Pons (tissue), 1 donor: ENCODE results near the gene UBE2B.

Source experiments
- DNase-seq: peaks from one replicate; pipeline ENCODE4 v3.0.0-alpha.2; 2016; ENCODE audit warnings: low spot score

The UBE2B gene

DNA sequence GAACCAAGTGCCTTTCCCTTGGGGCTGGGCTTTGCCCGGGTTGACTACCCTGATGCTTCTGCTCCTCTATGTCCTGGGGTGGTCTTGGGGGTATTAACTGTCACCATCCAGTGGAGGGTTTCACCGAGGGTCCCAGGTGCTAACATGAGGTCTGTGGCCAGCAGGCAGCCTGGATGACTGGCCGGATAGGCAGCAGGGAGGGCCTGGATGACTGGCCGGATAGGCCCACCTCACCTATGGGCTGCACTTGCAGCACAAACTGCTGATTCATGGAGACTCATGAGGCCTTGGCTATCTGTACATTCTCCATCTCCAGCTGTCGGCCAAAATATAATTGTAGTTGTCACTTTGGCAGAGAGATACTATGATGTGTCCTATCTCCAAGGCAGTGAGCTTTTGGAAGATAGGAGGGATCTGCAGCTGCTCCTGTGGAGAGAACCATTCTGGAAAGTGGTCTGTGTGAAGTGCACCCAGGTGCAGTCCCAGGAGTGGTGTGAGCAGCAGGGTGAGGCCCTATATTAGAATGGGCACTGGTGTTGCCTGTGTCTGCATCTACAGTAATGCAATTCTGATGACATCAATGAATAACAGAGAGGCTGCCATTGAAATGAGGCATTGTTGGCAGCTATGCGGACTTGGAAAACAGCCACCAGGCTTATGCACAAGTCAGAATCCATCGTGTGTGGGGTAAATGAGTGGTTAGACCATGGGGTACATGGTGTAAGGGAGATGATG is 66.6 kb downstream of the UBE2B start:
- peak; percentile 53 for DNase-seq

DNA sequence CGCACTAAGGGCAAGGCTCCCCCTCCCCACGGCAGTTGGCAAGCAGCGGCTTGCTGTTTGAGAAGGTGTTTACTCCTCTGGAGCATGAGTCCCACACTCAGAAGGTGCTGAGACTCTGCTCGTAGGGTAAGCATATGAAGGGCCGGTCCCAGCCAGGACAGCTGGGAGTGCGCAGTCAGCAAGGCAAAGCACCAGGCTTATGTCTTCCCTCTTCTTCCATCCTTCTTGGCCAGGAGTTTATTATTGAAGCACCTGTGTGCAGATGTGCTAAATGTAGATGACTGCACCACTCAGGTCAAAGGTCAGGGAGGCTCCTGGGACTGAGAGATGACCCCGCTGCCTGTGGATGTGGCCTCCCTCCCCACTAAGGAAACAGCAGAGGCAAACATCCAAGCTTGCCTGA is 67.4 kb downstream of the UBE2B start:
- no peak for DNase-seq

DNA sequence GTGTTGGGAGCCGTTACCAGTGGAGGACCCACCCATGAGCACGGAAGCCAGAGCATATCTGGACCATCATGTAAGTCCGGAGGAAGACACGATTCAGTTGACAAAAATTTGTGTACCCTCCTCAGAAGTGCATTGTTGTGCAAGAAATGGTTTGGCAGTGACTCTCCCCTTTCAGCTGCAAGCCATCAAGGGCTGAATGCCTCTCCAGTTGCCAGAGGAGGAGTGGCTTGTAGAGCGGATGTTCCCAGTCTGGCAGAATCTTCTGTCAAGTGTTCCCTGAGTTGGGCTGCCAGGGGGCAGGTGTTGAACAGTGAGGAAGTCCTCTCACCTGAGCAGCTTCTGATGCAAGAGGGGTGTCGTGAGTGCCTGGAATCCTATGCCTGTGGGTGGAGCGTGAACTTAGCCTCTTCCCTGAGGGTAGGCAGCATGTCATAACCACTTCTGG is 67.9 kb downstream of the UBE2B start:
- peak; percentile 79 for DNase-seq

DNA sequence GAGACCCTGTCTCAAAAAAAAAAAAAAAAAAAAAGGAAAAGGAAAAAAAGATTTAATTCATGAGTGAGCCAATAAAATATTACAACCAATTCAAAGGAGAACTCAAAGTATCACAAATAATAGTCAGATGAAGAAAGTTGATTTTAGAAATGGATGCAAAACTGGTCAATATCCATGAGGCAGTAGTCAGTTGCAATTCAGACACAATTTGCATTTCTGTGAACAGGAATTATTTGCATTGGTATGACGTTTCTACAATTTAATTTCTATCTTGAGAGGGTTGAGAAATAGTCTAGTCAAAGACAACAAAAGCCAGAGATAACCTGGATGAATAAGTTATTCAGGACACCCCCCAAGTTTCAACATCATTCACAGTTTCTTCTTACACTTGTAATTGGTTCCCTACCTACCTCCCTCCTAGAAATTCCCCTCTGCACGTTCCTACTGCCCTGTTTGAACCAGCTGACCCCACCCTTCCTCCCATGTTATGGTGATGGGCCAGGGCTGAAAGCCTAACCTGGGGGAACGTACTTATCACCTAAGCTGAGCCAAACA is 68.9 kb downstream of the UBE2B start:
- DNase-seq, result no peak
